HL-60 (cell line): Measurements from ENCODE around the gene USP48.

Experiments
- DNase-seq, 2 experiments: peaks; one replicate each; pipeline ENCODE4 v3.0.0-alpha.2; 2010 to 2020; ENCODE audit warnings: low read depth in 1 of 2, low spot score in 1 of 2
- H3K27ac ChIP-seq: fragments of 250-450 bp; sonication (Bioruptor Pico); replicated peaks from 2 replicates; pipeline ENCODE4 v1.5.1; 2020; ENCODE audit warnings: mild to moderate bottlenecking, moderate library complexity
- H3K27me3 ChIP-seq: fragments of 250-450 bp; sonication (Bioruptor Pico); 2 replicates; pipeline ENCODE4 v1.5.1; 2021; ENCODE audit warnings: mild to moderate bottlenecking, moderate library complexity; ENCODE audit not compliant: insufficient read depth, poor library complexity, severe bottlenecking
- H3K4me3 ChIP-seq: replicated peaks from 2 replicates; pipeline ENCODE4 v1.5.1; 2011; ENCODE audit warnings: mild to moderate bottlenecking, control low read depth, low read length; ENCODE audit not compliant: insufficient read depth
- GABPA ChIP-seq: IDR thresholded peaks from 2 replicates; pipeline ENCODE4 v1.6.1; 2012; ENCODE audit warnings: low read depth
- POLR2AphosphoS5 ChIP-seq: IDR thresholded peaks from 2 replicates; pipeline ENCODE4 v1.6.1; 2012; ENCODE audit warnings: low read depth
- SPI1 ChIP-seq: IDR thresholded peaks from 2 replicates; pipeline ENCODE4 v1.6.1; 2012; ENCODE audit warnings: low read depth, mild to moderate bottlenecking, borderline replicate concordance
- TF ChIP-seq, protein P1 (sequence below): IDR thresholded peaks from one replicate; pipeline ENCODE4 v1.5.1; 2011; ENCODE audit warnings: low read length, control low read depth, inconsistent platforms; ENCODE audit not compliant: insufficient read depth
- TF ChIP-seq, protein P2 (sequence below): IDR thresholded peaks from 2 replicates; pipeline ENCODE4 v1.6.1; 2012; ENCODE audit warnings: low read depth; ENCODE audit not compliant: insufficient replicate concordance

USP48 gene

DNA sequence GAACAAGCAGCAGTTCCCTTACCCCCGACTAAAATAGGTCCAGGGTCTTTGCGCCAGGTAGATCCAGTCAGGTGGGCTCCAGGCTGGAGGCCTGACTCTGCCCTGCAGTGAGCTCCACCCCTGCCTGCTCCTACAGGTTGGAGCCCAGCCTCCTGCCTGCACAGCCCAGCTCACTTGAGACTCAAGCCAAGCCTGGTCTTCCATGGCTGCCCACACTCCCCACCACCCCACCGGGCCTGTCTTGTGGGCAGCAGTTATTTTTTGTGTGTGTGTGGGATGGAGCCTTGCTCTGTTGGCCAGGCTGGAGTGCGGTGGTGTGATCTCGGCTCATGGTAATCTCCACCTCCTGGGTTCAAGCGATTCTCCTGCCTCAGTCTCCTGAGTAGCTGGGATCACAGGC is 142.3 kb downstream of the USP48 start:
- TF ChIP-seq POLR2AphosphoS5 (no peak), SPI1 (no peak), GABPA (no peak)
- TF ChIP-seq, protein P1, sequence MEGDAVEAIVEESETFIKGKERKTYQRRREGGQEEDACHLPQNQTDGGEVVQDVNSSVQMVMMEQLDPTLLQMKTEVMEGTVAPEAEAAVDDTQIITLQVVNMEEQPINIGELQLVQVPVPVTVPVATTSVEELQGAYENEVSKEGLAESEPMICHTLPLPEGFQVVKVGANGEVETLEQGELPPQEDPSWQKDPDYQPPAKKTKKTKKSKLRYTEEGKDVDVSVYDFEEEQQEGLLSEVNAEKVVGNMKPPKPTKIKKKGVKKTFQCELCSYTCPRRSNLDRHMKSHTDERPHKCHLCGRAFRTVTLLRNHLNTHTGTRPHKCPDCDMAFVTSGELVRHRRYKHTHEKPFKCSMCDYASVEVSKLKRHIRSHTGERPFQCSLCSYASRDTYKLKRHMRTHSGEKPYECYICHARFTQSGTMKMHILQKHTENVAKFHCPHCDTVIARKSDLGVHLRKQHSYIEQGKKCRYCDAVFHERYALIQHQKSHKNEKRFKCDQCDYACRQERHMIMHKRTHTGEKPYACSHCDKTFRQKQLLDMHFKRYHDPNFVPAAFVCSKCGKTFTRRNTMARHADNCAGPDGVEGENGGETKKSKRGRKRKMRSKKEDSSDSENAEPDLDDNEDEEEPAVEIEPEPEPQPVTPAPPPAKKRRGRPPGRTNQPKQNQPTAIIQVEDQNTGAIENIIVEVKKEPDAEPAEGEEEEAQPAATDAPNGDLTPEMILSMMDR, result no peak
- TF ChIP-seq, protein P2, sequence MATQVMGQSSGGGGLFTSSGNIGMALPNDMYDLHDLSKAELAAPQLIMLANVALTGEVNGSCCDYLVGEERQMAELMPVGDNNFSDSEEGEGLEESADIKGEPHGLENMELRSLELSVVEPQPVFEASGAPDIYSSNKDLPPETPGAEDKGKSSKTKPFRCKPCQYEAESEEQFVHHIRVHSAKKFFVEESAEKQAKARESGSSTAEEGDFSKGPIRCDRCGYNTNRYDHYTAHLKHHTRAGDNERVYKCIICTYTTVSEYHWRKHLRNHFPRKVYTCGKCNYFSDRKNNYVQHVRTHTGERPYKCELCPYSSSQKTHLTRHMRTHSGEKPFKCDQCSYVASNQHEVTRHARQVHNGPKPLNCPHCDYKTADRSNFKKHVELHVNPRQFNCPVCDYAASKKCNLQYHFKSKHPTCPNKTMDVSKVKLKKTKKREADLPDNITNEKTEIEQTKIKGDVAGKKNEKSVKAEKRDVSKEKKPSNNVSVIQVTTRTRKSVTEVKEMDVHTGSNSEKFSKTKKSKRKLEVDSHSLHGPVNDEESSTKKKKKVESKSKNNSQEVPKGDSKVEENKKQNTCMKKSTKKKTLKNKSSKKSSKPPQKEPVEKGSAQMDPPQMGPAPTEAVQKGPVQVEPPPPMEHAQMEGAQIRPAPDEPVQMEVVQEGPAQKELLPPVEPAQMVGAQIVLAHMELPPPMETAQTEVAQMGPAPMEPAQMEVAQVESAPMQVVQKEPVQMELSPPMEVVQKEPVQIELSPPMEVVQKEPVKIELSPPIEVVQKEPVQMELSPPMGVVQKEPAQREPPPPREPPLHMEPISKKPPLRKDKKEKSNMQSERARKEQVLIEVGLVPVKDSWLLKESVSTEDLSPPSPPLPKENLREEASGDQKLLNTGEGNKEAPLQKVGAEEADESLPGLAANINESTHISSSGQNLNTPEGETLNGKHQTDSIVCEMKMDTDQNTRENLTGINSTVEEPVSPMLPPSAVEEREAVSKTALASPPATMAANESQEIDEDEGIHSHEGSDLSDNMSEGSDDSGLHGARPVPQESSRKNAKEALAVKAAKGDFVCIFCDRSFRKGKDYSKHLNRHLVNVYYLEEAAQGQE, result no peak
- no peak overlapping the region for H3K27ac ChIP-seq
- DNase-seq, result no peak
- no peaks in the 10 kb centered on the region for H3K27me3 ChIP-seq
- no peak overlapping the region for H3K4me3 ChIP-seq

DNA sequence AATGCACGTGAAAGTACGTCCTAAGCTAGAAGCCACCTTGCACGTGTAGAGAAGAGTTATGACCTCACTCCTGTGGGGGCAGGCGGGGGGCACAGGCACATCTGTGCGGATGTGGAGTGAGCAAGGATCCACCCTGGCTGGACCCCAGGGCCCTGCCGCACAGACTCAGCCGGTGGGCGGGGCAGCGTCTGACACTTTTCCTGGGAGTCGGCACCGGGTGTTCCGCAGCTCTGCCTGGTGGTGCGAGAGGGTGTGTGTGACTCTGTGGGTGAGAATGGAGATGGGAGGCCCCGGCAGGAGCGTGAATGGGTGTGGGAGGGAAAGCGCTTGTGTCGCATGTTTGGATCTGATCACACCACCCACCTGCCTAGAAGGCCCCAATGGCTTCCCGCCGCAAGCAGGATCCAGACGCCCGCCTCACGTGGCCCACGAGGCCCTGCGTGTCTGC is 143.3 kb downstream of the USP48 start:
- Histone ChIP-seq H3K4me3 (no peak overlapping the region), H3K27me3 (no peaks in the 10 kb centered on the region), H3K27ac (no peak overlapping the region)
- TF ChIP-seq GABPA (no peak), SPI1 (no peak), POLR2AphosphoS5 (no peak)
- TF ChIP-seq, protein P2, result no peak
- TF ChIP-seq, protein P1, result no peak
- no peak for DNase-seq

DNA sequence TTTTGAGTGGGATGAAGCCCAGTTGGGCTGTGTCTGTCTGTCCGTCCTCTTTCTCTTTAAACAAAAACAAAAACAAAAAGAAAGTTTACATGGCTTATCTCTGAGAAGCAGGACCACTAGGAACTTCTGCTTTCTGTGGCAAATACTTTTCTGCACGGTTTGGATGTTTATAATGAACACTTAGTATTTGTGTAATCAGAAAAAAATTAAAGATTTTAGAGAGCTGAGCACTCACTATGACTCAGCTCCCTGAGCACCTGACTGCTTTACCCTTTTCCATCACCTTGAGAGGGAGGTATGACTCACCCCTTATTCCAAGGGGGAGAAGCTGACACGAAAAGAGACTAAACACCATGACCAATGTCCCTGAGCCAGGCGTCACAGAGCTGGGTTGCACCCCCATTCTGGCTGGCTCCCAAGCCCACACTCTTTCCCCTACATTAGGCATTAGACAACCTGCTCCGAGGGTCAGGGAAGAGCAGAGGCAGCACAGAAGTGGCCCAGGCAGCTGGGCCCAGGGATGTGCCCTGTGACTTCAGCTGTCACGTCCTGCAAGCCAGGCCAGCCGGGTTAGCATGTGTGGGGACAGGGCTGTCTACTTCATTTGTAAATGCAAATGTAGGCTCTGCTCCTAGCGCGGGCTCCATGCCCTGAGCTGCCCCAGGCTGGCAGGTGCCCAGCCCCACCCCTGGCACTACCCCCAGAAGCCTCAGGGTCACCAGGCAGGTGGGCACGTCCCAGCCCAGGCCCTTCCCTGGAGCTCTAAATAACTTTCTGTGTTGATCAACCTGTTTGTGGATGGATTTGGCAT is 144.2 kb downstream of the USP48 start:
- TF ChIP-seq POLR2AphosphoS5 (no peak), GABPA (no peak), SPI1 (no peak)
- TF ChIP-seq, protein P1, result no peak
- TF ChIP-seq, protein P2, result no peak
- Histone ChIP-seq H3K27me3 (no peaks in the 10 kb centered on the region), H3K27ac (no peak overlapping the region)

More for the DNA sequence above, 144.2 kb downstream of the USP48 start:
- no peak overlapping the region for H3K4me3 ChIP-seq
- DNase-seq, result no peak
